ENCODE measurements around the gene MLF1.

DNA sequence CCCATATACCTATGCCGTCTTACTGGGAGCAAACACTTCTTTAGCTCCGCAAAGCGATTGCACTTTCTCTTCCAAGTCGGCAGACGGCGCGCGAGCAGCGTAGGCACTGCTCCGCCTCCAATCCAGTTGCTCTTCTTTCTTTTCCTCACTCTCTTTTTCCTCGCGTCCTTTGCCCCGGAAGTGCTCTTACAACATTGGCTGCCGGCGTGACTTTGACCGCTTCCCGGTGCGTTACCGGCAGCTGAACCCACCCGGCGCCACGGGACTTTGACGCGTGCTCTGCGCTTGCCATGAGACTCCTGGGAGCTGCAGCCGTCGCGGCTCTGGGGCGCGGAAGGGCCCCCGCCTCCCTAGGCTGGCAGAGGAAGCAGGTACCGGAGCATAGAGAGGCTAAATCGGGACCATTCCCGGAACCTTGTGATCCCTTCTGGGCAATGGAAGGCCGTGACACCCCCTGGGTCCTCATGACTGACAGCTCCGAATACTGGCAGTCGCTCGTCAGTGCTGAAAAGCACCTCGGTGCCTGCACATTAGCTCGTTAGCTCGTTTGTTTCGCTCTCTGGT is 73.4 kb downstream of the MLF1 start, which contains the start of gene GFM1:
- peak; percentile 81 for TF ChIP-seq SMC3 (conservative IDR thresholded peaks at IDR 0.05; ENCODE audit: poor library complexity)
- TF ChIP-seq, protein P1, sequence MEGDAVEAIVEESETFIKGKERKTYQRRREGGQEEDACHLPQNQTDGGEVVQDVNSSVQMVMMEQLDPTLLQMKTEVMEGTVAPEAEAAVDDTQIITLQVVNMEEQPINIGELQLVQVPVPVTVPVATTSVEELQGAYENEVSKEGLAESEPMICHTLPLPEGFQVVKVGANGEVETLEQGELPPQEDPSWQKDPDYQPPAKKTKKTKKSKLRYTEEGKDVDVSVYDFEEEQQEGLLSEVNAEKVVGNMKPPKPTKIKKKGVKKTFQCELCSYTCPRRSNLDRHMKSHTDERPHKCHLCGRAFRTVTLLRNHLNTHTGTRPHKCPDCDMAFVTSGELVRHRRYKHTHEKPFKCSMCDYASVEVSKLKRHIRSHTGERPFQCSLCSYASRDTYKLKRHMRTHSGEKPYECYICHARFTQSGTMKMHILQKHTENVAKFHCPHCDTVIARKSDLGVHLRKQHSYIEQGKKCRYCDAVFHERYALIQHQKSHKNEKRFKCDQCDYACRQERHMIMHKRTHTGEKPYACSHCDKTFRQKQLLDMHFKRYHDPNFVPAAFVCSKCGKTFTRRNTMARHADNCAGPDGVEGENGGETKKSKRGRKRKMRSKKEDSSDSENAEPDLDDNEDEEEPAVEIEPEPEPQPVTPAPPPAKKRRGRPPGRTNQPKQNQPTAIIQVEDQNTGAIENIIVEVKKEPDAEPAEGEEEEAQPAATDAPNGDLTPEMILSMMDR (IDR thresholded peaks at IDR 0.05; ENCODE audit: poor library complexity, severe bottlenecking), result peak; percentile 97
- peak; percentile 82 for TF ChIP-seq EP300 (conservative IDR thresholded peaks at IDR 0.05; ENCODE audit: poor library complexity, severe bottlenecking)
- TF ChIP-seq MXI1 (conservative IDR thresholded peaks at IDR 0.05; ENCODE audit: poor library complexity, severe bottlenecking), result peak; percentile 99
- TF ChIP-seq POLR2AphosphoS5 (IDR thresholded peaks at IDR 0.05), result peak; percentile 86
